Stromal cell of bone marrow (primary cell): ENCODE measurements around the gene GRB14.
"Not testable (repeated sequence)": the region's sequence is repeated elsewhere in the genome, so short reads cannot be mapped to it uniquely, and the experiment has no call there.

Experiments
- DNase-seq: peaks from one replicate; pipeline ENCODE4 v3.0.0-alpha.2; 2012; ENCODE audit warnings: low read depth

The GRB14 gene

GRCh38 chr2:164495491-164496223 lies 125.6 kb downstream of the GRB14 start:
- DNase-seq: peak; percentile 54

GRCh38 chr2:164485541-164485940 lies 135.7 kb downstream of the GRB14 start:
- no peak for DNase-seq

GRCh38 chr2:164479460-164479859 lies 141.8 kb downstream of the GRB14 start:
- peak; percentile 11 for DNase-seq

- no peak for DNase-seq
Measured at GRCh38 chr2:164478205-164478604, 143.1 kb downstream of the GRB14 start.

- no peak for DNase-seq
Measured at GRCh38 chr2:164474873-164475272, 146.4 kb downstream of the GRB14 start.

GRCh38 chr2:164473021-164473420 lies 148.3 kb downstream of the GRB14 start:
- no peak for DNase-seq

GRCh38 chr2:164465047-164465446 lies 156.2 kb downstream of the GRB14 start:
- not testable (repeated sequence) for DNase-seq

GRCh38 chr2:164464376-164464775 lies 156.9 kb downstream of the GRB14 start:
- DNase-seq: no peak

- no peak for DNase-seq
Measured at GRCh38 chr2:164458792-164459191, 162.5 kb downstream of the GRB14 start.

- no peak for DNase-seq
Measured at GRCh38 chr2:164457271-164457670, 164.0 kb downstream of the GRB14 start.

GRCh38 chr2:164456619-164457018 lies 164.7 kb downstream of the GRB14 start:
- DNase-seq: no peak

GRCh38 chr2:164453656-164454305 lies 167.5 kb downstream of the GRB14 start:
- no peak for DNase-seq

- DNase-seq: no peak
Measured at GRCh38 chr2:164450278-164450677, 171.0 kb downstream of the GRB14 start.

GRCh38 chr2:164449706-164450105 lies 171.6 kb downstream of the GRB14 start:
- no peak for DNase-seq

GRCh38 chr2:164447660-164448059 lies 173.6 kb downstream of the GRB14 start:
- no peak for DNase-seq
